Epithelial cell of proximal tubule (primary cell): ENCODE measurements around the gene IGFBP2. TPM values are rescaled to one million over a fixed set of nuclear protein-coding genes. Genes with fewer than 3 reads are reported as not detected.

Experiments
- DNase-seq: peaks from one replicate; pipeline ENCODE4 v3.0.0-alpha.2; 2011; ENCODE audit warnings: low read depth
- H3K4me3 ChIP-seq: 2 replicates; pipeline ENCODE4 v1.5.1; 2011; ENCODE audit warnings: low read depth, mild to moderate bottlenecking, low read length
- total RNA-seq: library from RNA; depleted of rRNA; stranded (reverse); fragments of >200 nt; gene quantifications from 2 replicates; pipeline ENCODE4 v1.2.3, GENCODE V29; 2015
- TF ChIP-seq, protein P1 (sequence below): conservative IDR thresholded peaks from 2 replicates; pipeline ENCODE4 v1.5.1; 2012; ENCODE audit warnings: low read depth, mild to moderate bottlenecking, low read length

IGFBP2 gene
- total RNA-seq, 1 donor from 2014 or later: 409 TPM

DNA sequence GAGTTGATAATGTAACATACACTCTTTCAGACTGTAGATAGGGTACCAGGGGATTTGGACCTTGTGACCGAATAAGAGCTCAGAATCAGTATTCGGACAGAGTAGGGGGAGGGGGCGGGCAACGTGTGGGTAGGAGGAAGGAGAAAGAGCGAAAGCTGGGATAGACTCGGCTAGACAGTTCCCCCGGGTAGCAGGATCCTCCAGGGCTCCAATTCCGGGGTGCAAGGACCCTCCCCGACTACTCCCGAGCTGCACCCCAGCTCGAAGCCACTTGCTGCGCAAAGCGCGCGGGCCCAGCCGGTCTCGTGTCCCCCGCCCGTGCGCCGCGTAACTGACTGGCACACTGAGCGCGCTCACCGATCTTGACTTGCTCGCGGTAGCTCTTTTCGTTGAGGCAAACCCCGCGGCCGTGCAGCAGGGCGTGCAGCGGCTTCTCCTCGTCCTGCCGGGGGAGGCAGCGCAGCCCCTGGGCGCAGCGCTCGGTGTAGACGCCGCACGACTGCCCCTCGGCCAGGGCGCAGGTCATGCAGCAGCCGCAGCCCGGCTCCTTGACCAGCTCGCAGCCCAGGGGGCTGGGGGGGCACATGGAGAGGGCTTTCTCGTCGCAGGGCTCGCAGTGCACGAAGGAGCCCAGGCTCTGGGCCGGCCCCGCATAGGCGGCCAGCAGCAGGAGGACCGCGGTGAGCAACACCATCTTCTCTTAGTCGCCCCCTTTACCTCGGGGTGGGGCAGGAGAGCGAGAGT is 61.0 kb downstream of the IGFBP2 start:
- no peak for DNase-seq
- TF ChIP-seq, protein P1, sequence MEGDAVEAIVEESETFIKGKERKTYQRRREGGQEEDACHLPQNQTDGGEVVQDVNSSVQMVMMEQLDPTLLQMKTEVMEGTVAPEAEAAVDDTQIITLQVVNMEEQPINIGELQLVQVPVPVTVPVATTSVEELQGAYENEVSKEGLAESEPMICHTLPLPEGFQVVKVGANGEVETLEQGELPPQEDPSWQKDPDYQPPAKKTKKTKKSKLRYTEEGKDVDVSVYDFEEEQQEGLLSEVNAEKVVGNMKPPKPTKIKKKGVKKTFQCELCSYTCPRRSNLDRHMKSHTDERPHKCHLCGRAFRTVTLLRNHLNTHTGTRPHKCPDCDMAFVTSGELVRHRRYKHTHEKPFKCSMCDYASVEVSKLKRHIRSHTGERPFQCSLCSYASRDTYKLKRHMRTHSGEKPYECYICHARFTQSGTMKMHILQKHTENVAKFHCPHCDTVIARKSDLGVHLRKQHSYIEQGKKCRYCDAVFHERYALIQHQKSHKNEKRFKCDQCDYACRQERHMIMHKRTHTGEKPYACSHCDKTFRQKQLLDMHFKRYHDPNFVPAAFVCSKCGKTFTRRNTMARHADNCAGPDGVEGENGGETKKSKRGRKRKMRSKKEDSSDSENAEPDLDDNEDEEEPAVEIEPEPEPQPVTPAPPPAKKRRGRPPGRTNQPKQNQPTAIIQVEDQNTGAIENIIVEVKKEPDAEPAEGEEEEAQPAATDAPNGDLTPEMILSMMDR: no peak
- peak overlapping the region; percentile 71 for H3K4me3 ChIP-seq

- DNase-seq: no peak
- peak overlapping the region; percentile 71 for H3K4me3 ChIP-seq
- TF ChIP-seq, protein P1: no peak
These were observed 61.6 kb downstream of the IGFBP2 start for GRCh38 chr2:216694826-216695217.

GRCh38 chr2:216695401-216695821 is 62.2 kb downstream of the IGFBP2 start, which contains the start of gene IGFBP5:
TSS of gene IGFBP5 (minus strand) at chr2:216695549. CDS start at chr2:216694775, 774 bp downstream.
- DNase-seq: no peak
- peak within 1 kb of the TSS; percentile 71 for H3K4me3 ChIP-seq
- TF ChIP-seq, protein P1: no peak

GRCh38 chr2:216696321-216696720 is 63.1 kb downstream of the IGFBP2 start:
- H3K4me3 ChIP-seq: no peak overlapping the region
- no peak for DNase-seq
- TF ChIP-seq, protein P1: no peak

GRCh38 chr2:216696751-216697560 is 63.7 kb downstream of the IGFBP2 start:
- TF ChIP-seq, protein P1: peak; percentile 69
- DNase-seq: no peak
- no peak overlapping the region for H3K4me3 ChIP-seq

- TF ChIP-seq, protein P1: no peak
- DNase-seq: no peak
- H3K4me3 ChIP-seq: no peak overlapping the region
These were observed 65.1 kb downstream of the IGFBP2 start for GRCh38 chr2:216698293-216698692.
